LNCaP clone FGC (cell line): ENCODE results near the gene ZBTB40.

Experiments used
- DNase-seq: peaks from one replicate; pipeline ENCODE4 v3.0.0-alpha.2; 2011; ENCODE audit warnings: low read depth
- H3K4me3 ChIP-seq: 2 replicates; pipeline ENCODE4 v1.5.1; 2011; ENCODE audit warnings: mild to moderate bottlenecking, low read depth, low read length, control low read depth
- CTCF ChIP-seq: IDR thresholded peaks from 2 replicates; pipeline ENCODE4 v1.5.1; 2012; ENCODE audit warnings: mild to moderate bottlenecking; ENCODE audit not compliant: control insufficient read depth, insufficient read depth; ENCODE audit errors: extremely low read depth

ZBTB40 gene

GRCh38 chr1:22550021-22550420 is 98.4 kb downstream of the ZBTB40 start:
- H3K4me3 ChIP-seq: no peak overlapping the region
- no peak for TF ChIP-seq CTCF
- no peak for DNase-seq

GRCh38 chr1:22551591-22551990 is 99.9 kb downstream of the ZBTB40 start:
- no peak for DNase-seq
- TF ChIP-seq CTCF: no peak
- H3K4me3 ChIP-seq: no peak overlapping the region

GRCh38 chr1:22552021-22552420 is 100.4 kb downstream of the ZBTB40 start:
- no peak for DNase-seq
- TF ChIP-seq CTCF: no peak
- no peak overlapping the region for H3K4me3 ChIP-seq

- TF ChIP-seq CTCF: no peak
- DNase-seq: no peak
- no peak overlapping the region for H3K4me3 ChIP-seq
Observed at GRCh38 chr1:22553104-22553880, 101.6 kb downstream of the ZBTB40 start.

- DNase-seq: no peak
- TF ChIP-seq CTCF: no peak
Observed at GRCh38 chr1:22553991-22554522, 102.4 kb downstream of the ZBTB40 start.

GRCh38 chr1:22555371-22555656 is 103.7 kb downstream of the ZBTB40 start:
- no peak for TF ChIP-seq CTCF
- DNase-seq: no peak

More at GRCh38 chr1:22553991-22554522, 102.4 kb downstream of the ZBTB40 start:
- no peak overlapping the region for H3K4me3 ChIP-seq

More at GRCh38 chr1:22555371-22555656, 103.7 kb downstream of the ZBTB40 start:
- no peak overlapping the region for H3K4me3 ChIP-seq
